HepG2 (cell line): ENCODE measurements around the gene ZDHHC24. TPM values are rescaled to one million over a fixed set of nuclear protein-coding genes. Genes with fewer than 3 reads are reported as not detected.

ENCODE experiments used
- AKNA ChIP-seq: sonication (generic); formaldehyde crosslinking; IDR thresholded peaks from 2 replicates; pipeline ENCODE4 v1.4.0; 2020; ENCODE audit warnings: missing genetic modification reagents, borderline replicate concordance
- CSRNP1 ChIP-seq: sonication (generic); formaldehyde crosslinking; IDR thresholded peaks from 2 replicates; pipeline ENCODE4 v1.8.1; 2023; ENCODE audit warnings: mild to moderate bottlenecking, missing genetic modification reagents
- GPN1 ChIP-seq: sonication (generic); formaldehyde crosslinking; IDR thresholded peaks from 2 replicates; pipeline ENCODE4 v1.5.1; 2020; ENCODE audit warnings: missing genetic modification reagents, borderline replicate concordance
- JUNB ChIP-seq: sonication (generic); formaldehyde crosslinking; IDR thresholded peaks from 2 replicates; pipeline ENCODE4 v1.8.0; 2022; ENCODE audit warnings: missing genetic modification reagents, mild to moderate bottlenecking, borderline replicate concordance
- NONO ChIP-seq, 2 experiments: fragments of 450-650 bp in 1 of 2; sonication (generic) in 1 of 2; formaldehyde crosslinking in 1 of 2; IDR thresholded peaks in 1 of 2; conservative IDR thresholded peaks in 1 of 2; 2 replicates each; pipeline versions ENCODE4 v1.6.1 to v1.8.0; 2017 to 2022; ENCODE audit warnings: mild to moderate bottlenecking in 1 of 2, missing genetic modification reagents in 1 of 2, moderate library complexity in 1 of 2
- NR2F1 ChIP-seq, 2 experiments: fragments of 450-650 bp in 1 of 2; formaldehyde crosslinking in 1 of 2; IDR thresholded peaks; 2 replicates each; pipeline versions ENCODE4 v1.5.0 to v1.6.1; 2016 to 2020; ENCODE audit warnings: mild to moderate bottlenecking in 1 of 2, missing compliant biosample characterization in 1 of 2, missing genetic modification reagents in 1 of 2, moderate library complexity in 1 of 2
- NRL ChIP-seq: sonication (generic); formaldehyde crosslinking; IDR thresholded peaks from 2 replicates; pipeline ENCODE4 v1.5.0; 2020; ENCODE audit warnings: missing genetic modification reagents, mild to moderate bottlenecking, moderate library complexity, borderline replicate concordance
- TFDP2 ChIP-seq: sonication (generic); formaldehyde crosslinking; IDR thresholded peaks from 2 replicates; pipeline ENCODE4 v1.4.0; 2020; ENCODE audit warnings: missing genetic modification reagents
- ZBTB7B ChIP-seq: sonication (generic); formaldehyde crosslinking; IDR thresholded peaks from 2 replicates; pipeline ENCODE4 v1.4.0; 2020; ENCODE audit warnings: missing genetic modification reagents
- ZNF124 ChIP-seq: sonication (generic); formaldehyde crosslinking; IDR thresholded peaks from 2 replicates; pipeline ENCODE4 v1.4.0; 2020; ENCODE audit warnings: missing genetic modification reagents
- ZNF274 ChIP-seq: sonication (generic); formaldehyde crosslinking; IDR thresholded peaks from 2 replicates; pipeline ENCODE4 v1.5.1; 2020; ENCODE audit warnings: mild to moderate bottlenecking, missing genetic modification reagents
- ZSCAN20 ChIP-seq: sonication (generic); formaldehyde crosslinking; IDR thresholded peaks from 2 replicates; pipeline ENCODE4 v1.4.0; 2020; ENCODE audit warnings: missing genetic modification reagents, mild to moderate bottlenecking, borderline replicate concordance
- polyA plus RNA-seq, 8 experiments: library from polyadenylated mRNA; depleted of rRNA in 3 of 8; stranded (reverse) in 7 of 8; unstranded in 1 of 8; fragments of >200 nt; fragmentation: Illumina TruSeq in 4 of 8; extraction: Trizol in 4 of 8; gene quantifications; 2 replicates each; pipeline versions ENCODE4 v1.2.1 to v1.2.3, GENCODE V29; 2011 to 2016; ENCODE audit warnings: low read depth in 4 of 8, missing spikeins in 1 of 8, mixed read lengths in 1 of 8; ENCODE audit not compliant: insufficient read depth in 1 of 8
- total RNA-seq, 5 experiments: library from RNA; depleted of rRNA; stranded (reverse); fragments of >200 nt; fragmentation: Illumina TruSeq; extraction: Trizol; gene quantifications; 2 replicates each; pipeline ENCODE4 v1.2.3, GENCODE V29; 2016; ENCODE audit warnings: low read depth in 1 of 5
- TF ChIP-seq, protein P1 (sequence below): sonication (generic); formaldehyde crosslinking; IDR thresholded peaks from 2 replicates; pipeline ENCODE4 v1.5.0; 2020; ENCODE audit warnings: missing genetic modification reagents
- TF ChIP-seq, protein P2 (sequence below): sonication (generic); formaldehyde crosslinking; IDR thresholded peaks from 2 replicates; pipeline ENCODE4 v1.4.0; 2020; ENCODE audit warnings: missing genetic modification reagents

The ZDHHC24 gene
- total and polyA plus RNA-seq, 2 of the 13 experiments (the other 11 are each of a cell fraction or from before 2014, with no cell fraction given), result 4.3 TPM

- TF ChIP-seq JUNB (CRISPR knock-in tag) (no peak), GPN1 (CRISPR knock-in tag) (no peak), ZBTB7B (0 out of 2 replicates have a peak, but pooled peaks have one; percentile 50), TFDP2 (0 out of 2 replicates have a peak, but pooled peaks have one; percentile 32), NR2F1 (CRISPR knock-in tag; IDR thresholded peaks at IDR 0.05) (no peak), NRL (CRISPR knock-in tag) (no peak; the same call in 1 of the 2 replicates), ZNF274 (CRISPR knock-in tag) (no peak), AKNA (CRISPR knock-in tag) (no peak), ZSCAN20 (CRISPR knock-in tag) (no peak), NONO (IDR thresholded peaks at IDR 0.05) (no peak), NONO (CRISPR knock-in tag; conservative IDR thresholded peaks at IDR 0.05) (no peak), CSRNP1 (CRISPR knock-in tag) (no peak), ZNF124 (CRISPR knock-in tag) (0 out of 2 replicates have a peak, but pooled peaks have one; percentile 28)
- TF ChIP-seq, protein P1, sequence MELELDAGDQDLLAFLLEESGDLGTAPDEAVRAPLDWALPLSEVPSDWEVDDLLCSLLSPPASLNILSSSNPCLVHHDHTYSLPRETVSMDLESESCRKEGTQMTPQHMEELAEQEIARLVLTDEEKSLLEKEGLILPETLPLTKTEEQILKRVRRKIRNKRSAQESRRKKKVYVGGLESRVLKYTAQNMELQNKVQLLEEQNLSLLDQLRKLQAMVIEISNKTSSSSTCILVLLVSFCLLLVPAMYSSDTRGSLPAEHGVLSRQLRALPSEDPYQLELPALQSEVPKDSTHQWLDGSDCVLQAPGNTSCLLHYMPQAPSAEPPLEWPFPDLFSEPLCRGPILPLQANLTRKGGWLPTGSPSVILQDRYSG (CRISPR knock-in tag), result no peak
- TF ChIP-seq, protein P2, sequence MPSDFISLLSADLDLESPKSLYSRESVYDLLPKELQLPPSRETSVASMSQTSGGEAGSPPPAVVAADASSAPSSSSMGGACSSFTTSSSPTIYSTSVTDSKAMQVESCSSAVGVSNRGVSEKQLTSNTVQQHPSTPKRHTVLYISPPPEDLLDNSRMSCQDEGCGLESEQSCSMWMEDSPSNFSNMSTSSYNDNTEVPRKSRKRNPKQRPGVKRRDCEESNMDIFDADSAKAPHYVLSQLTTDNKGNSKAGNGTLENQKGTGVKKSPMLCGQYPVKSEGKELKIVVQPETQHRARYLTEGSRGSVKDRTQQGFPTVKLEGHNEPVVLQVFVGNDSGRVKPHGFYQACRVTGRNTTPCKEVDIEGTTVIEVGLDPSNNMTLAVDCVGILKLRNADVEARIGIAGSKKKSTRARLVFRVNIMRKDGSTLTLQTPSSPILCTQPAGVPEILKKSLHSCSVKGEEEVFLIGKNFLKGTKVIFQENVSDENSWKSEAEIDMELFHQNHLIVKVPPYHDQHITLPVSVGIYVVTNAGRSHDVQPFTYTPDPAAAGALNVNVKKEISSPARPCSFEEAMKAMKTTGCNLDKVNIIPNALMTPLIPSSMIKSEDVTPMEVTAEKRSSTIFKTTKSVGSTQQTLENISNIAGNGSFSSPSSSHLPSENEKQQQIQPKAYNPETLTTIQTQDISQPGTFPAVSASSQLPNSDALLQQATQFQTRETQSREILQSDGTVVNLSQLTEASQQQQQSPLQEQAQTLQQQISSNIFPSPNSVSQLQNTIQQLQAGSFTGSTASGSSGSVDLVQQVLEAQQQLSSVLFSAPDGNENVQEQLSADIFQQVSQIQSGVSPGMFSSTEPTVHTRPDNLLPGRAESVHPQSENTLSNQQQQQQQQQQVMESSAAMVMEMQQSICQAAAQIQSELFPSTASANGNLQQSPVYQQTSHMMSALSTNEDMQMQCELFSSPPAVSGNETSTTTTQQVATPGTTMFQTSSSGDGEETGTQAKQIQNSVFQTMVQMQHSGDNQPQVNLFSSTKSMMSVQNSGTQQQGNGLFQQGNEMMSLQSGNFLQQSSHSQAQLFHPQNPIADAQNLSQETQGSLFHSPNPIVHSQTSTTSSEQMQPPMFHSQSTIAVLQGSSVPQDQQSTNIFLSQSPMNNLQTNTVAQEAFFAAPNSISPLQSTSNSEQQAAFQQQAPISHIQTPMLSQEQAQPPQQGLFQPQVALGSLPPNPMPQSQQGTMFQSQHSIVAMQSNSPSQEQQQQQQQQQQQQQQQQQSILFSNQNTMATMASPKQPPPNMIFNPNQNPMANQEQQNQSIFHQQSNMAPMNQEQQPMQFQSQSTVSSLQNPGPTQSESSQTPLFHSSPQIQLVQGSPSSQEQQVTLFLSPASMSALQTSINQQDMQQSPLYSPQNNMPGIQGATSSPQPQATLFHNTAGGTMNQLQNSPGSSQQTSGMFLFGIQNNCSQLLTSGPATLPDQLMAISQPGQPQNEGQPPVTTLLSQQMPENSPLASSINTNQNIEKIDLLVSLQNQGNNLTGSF, result no peak
These were observed 33.3 kb upstream of the ZDHHC24 start (continued) for GRCh38 chr11:66579017-66579606.
